ENCODE data around the gene STAU1. TPM values are rescaled to one million over a fixed set of nuclear protein-coding genes. Genes with fewer than 3 reads are reported as not detected.
"Not testable (repeated sequence)": the region's sequence is repeated elsewhere in the genome, so short reads cannot be mapped to it uniquely, and the experiment has no call there.

STAU1 gene
- total RNA-seq, 1 donor from 2014 or later = 115 TPM

GRCh38 chr20:49187330-49187850 lies 744 bp downstream of the STAU1 start:
- Mint-ChIP-seq H3K4me3 (ENCODE audit: unreplicated experiment) (peak overlapping the region; percentile 93), H3K9me3 (ENCODE audit: unreplicated experiment) (no peaks in the 10 kb centered on the region), H3K27ac (ENCODE audit: unreplicated experiment) (peak overlapping the region; percentile 79), H3K27me3 (ENCODE audit: unreplicated experiment) (peaks cover 14% of the 10 kb centered on the region), H3K4me1 (ENCODE audit: unreplicated experiment) (peaks cover 25% of the 10 kb centered on the region), H3K36me3 (ENCODE audit: low read depth, unreplicated experiment) (peaks cover 7% of the 10 kb centered on the region)
- TF ChIP-seq, protein P1, sequence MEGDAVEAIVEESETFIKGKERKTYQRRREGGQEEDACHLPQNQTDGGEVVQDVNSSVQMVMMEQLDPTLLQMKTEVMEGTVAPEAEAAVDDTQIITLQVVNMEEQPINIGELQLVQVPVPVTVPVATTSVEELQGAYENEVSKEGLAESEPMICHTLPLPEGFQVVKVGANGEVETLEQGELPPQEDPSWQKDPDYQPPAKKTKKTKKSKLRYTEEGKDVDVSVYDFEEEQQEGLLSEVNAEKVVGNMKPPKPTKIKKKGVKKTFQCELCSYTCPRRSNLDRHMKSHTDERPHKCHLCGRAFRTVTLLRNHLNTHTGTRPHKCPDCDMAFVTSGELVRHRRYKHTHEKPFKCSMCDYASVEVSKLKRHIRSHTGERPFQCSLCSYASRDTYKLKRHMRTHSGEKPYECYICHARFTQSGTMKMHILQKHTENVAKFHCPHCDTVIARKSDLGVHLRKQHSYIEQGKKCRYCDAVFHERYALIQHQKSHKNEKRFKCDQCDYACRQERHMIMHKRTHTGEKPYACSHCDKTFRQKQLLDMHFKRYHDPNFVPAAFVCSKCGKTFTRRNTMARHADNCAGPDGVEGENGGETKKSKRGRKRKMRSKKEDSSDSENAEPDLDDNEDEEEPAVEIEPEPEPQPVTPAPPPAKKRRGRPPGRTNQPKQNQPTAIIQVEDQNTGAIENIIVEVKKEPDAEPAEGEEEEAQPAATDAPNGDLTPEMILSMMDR (IDR thresholded peaks at IDR 0.05; ENCODE audit: unreplicated experiment) = no peak
- no peak for DNase-seq (ENCODE audit: low spot score)

DNA sequence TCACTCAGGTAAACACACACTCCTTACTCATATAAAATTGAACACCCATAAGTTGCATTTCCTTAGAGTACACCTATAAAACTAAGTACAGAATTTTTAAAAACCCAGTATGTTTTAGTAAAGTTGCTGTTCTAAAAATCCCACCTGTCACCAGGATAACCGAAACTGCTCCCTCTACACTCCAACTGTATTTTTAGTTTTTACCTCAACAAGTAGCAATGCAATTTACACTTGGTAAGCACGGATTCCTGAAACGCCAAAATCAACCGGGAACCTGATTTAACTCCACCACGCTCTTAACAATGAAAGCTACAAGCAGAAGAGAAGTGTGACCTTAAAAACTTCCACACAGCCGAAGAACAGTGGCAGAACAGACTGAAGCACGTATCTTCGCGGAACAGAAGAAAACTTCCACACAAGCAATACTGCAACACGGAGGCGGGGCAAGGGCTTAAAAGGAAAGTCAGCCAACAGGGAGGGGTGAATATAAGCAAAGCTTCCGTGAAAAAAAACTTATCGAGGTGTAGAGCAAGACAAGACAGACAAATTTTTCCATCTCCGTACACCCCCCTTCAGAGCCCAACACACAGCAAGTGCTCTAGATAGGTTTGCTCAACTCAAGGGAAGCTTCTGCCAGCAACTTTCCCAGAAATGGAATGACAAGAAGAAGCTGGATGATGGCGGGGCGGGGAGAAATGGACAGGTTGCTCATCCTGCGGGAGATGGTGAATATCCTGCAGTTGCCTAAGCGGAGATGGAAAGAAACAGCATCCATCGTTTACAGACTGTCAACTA lies 1.4 kb downstream of the STAU1 start:
- peak; percentile 30 for DNase-seq (ENCODE audit: low spot score)
- Mint-ChIP-seq H3K4me1 (ENCODE audit: unreplicated experiment) (peaks cover 25% of the 10 kb centered on the region), H3K4me3 (ENCODE audit: unreplicated experiment) (peak overlapping the region; percentile 93), H3K36me3 (ENCODE audit: low read depth, unreplicated experiment) (peaks cover 7% of the 10 kb centered on the region), H3K9me3 (ENCODE audit: unreplicated experiment) (no peaks in the 10 kb centered on the region), H3K27ac (ENCODE audit: unreplicated experiment) (peak overlapping the region; percentile 79), H3K27me3 (ENCODE audit: unreplicated experiment) (peaks cover 14% of the 10 kb centered on the region)
- TF ChIP-seq, protein P1 (IDR thresholded peaks at IDR 0.05; ENCODE audit: unreplicated experiment) = no peak

- peaks cover 7% of the 10 kb centered on the region for H3K36me3 Mint-ChIP-seq (ENCODE audit: low read depth, unreplicated experiment)
- TF ChIP-seq, protein P1 (IDR thresholded peaks at IDR 0.05; ENCODE audit: unreplicated experiment) = no peak
- H3K4me1 Mint-ChIP-seq (ENCODE audit: unreplicated experiment) = peaks cover 32% of the 10 kb centered on the region
- peaks cover 14% of the 10 kb centered on the region for H3K27me3 Mint-ChIP-seq (ENCODE audit: unreplicated experiment)
- DNase-seq (ENCODE audit: low spot score) = no peak
- H3K9me3 Mint-ChIP-seq (ENCODE audit: unreplicated experiment) = no peaks in the 10 kb centered on the region
- H3K4me3 Mint-ChIP-seq (ENCODE audit: unreplicated experiment) = no peak overlapping the region
- H3K27ac Mint-ChIP-seq (ENCODE audit: unreplicated experiment) = no peak overlapping the region
These were observed 2.9 kb downstream of the STAU1 start for GRCh38 chr20:49185071-49185761.

- Mint-ChIP-seq H3K4me3 (ENCODE audit: unreplicated experiment) (no peak overlapping the region), H3K9me3 (ENCODE audit: unreplicated experiment) (no peaks in the 10 kb centered on the region), H3K27ac (ENCODE audit: unreplicated experiment) (no peak overlapping the region), H3K36me3 (ENCODE audit: low read depth, unreplicated experiment) (peaks cover 5% of the 10 kb centered on the region), H3K27me3 (ENCODE audit: unreplicated experiment) (peaks cover 10% of the 10 kb centered on the region), H3K4me1 (ENCODE audit: unreplicated experiment) (peaks cover 34% of the 10 kb centered on the region)
- no peak for DNase-seq (ENCODE audit: low spot score)
- TF ChIP-seq, protein P1 (IDR thresholded peaks at IDR 0.05; ENCODE audit: unreplicated experiment) = no peak
These were observed 3.5 kb downstream of the STAU1 start for GRCh38 chr20:49184691-49185070.

GRCh38 chr20:49184084-49184501 lies 4.0 kb downstream of the STAU1 start:
- DNase-seq (ENCODE audit: low spot score); H3K36me3 Mint-ChIP-seq (ENCODE audit: low read depth, unreplicated experiment); H3K4me3 Mint-ChIP-seq (ENCODE audit: unreplicated experiment); H3K27me3 Mint-ChIP-seq (ENCODE audit: unreplicated experiment); H3K9me3 Mint-ChIP-seq (ENCODE audit: unreplicated experiment): not testable (repeated sequence)
- peaks cover 36% of the 10 kb centered on the region for H3K4me1 Mint-ChIP-seq (ENCODE audit: unreplicated experiment)
- H3K27ac Mint-ChIP-seq (ENCODE audit: unreplicated experiment) = peak overlapping the region; percentile 70
